ENCODE results near the gene NWD2.

The NWD2 gene

DNA sequence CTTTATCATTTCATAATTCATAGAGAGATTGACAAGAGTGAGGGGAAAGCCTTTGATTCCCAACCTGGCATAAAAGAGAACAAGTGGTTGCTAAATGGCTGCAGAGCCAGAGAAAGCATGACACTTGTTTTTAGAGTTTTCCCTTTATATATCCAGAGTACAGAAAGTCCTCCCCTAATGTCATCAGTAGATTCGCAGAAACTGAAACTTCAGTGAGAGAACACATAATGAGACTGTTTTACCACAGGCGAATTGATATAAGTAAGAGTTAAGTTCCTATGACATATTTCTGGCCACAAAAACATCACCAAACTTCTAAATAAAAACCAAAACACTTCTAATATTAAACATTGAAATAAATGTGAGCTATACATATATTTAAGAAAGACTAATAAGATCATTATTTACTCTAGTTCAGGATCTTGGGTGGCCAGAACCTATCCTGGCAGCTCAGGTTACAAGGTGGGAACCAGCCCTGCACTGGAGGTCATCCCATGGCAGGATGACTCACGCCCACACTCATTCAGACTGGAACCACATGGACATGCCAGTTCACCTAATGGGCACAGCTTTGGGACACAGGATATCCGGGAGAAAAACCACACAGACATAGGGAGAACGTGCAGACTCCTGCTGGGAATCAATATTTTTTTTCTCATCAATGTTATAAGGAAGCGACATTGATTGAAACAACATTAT lies 35.5 kb downstream of the NWD2 start:
- DNase-seq (ENCODE audit: low read depth), result no peak

DNA sequence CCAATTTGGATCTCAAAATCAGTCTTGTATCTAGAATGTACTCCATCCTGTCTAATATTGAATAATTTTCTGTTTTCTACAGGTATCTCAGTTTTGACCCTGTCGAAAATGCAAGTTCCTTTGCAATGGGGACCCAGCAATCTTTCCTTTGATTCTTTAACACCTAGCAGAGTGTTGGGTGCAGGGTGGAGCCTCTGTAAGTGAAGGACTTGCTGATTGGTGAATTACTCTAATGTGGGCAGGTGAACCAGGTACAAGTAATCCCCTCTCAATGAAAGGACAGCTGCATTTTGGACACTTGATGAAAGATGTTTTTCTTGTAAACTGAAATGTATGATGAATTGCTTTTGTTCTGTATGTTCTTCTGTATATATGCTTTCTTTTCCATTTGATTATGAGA lies 54.9 kb downstream of the NWD2 start:
- no peak for DNase-seq (ENCODE audit: low read depth)

DNA sequence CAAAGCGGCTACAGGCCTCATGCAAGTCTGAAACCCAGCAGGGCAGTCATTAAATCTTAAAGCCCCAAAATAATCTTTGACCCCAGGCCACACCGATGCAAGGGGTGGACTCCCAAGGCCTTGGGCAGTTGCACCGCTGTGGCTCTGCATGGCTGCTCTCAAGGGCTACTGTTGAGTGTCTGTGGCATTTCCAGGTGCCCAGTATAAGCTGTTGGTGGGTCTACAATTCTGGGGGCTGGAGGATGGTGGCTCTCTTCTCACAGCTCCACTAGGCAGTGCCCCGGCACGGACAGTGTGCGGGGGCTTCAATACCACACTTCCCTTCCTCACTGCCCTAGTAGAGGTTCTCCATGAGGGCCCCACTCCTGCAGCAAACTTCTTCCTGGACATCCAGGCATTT lies 60.1 kb downstream of the NWD2 start:
- no peak for DNase-seq (ENCODE audit: low read depth)

DNA sequence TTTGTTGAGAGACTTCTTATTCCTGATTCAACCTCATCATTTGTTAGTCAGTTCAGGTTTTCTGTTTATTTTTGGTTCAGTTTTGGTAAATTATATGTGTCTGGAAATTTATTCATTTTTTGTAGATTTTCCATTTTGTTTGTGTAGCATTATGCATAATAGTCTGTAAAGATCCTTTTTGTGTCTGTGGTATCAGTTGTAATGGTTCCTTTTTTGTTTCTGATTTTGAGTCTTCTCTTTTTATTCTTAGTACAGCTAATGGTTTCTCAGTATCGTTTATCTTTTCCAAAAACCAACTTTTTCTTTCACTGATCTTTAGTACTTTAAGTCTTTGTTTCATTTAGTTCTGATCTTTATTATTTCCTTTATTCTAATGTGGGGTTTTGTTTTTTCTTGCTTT lies 61.4 kb downstream of the NWD2 start:
- DNase-seq (ENCODE audit: low read depth), result no peak

DNA sequence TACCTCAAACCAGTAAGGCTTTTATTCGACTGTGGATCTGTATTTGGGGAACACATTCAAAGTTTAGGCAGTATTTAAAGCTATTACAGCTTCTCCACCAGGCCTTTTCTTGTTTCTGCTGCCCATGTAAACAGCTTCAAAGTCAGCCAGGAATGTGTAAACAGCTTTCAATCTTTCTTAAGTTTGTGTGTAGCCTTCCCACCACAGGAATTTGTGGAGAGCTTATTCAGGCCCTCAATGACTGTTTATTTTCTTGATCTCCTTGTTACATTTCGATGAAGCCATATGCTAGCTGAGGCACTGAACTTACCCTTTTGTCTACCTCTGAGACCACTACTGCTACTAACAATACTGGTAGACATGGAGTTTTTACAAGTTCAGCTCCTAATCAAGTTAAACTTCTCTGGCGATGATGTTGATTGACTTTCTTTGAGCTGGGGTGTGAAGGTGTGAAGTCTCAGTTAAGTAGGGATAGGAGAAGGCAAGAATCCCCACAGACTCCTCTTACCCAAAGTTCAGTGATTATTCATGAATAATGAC lies 72.6 kb downstream of the NWD2 start:
- DNase-seq (ENCODE audit: low read depth), result no peak

DNA sequence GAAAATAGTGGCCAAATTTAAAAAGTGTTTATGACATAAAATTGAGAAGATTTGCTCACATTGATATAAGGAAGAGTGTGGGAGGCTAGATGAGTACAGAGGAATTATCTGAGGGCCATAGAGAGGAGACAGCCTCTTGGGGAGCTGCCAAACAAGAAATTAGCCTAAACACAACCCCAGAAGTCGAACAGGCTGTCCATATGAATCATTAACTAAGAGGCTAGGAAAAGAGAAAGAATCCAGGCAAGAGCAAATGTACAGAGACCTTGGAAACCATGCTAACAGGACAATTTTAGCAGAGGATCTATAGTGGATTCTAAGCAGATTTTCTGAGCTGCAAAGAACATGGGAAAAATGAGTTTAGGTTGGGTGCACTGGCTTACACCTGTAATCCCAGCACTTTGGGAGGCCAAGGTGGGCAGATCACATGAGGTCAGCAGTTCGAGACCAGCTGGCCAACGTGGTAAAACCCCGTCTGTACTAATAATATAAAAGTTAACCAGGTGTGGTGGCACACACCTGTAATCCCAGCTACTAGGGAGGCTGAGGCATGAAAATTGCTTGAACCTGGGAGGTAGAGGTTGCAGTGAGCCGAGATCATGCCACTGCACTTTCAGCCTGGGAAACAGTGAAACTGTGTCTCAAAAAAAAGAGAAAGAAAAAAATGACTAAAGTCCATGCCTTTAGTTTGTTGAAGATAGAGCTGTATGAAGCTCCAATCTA lies 76.1 kb downstream of the NWD2 start:
- no peak for DNase-seq (ENCODE audit: low read depth)

DNA sequence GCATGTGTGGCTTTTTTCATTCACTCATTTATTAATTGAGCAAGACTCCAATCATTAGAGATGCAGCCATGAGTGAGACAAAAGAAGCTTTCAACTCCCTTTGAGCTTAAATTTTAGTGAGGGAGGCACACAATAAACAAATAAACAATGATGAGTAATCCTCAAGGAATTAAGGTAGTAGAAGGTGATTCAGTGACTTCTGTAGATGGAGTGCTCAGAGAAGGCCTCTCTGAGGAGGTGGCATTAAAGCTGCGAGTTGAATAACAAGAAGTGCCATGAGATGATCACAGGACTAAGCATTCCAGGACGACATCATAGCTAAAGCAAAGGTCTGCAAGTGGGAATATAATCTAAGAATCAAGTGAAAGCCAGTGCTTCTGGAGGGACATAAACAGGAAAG lies 77.6 kb downstream of the NWD2 start:
- no peak for DNase-seq (ENCODE audit: low read depth)

DNA sequence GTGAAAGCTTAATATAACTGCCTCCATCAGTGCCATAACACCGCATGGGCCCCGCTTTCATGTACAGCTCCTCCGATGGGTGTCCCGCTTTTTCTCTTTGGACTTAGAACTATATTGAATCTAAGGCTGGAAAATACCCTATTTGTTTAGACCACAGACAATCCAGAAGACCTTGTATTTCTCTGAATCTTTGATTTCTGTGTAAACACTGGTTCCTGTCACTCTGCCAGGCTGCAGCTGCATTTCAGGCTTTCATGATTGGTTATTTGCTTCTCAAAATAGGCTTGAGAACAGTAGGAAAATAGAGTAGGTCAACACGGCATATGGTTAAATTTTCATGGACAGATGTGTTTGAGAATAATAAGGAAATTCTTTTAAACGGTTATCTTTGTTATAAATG lies 80.0 kb downstream of the NWD2 start:
- DNase-seq (ENCODE audit: low read depth), result no peak

DNA sequence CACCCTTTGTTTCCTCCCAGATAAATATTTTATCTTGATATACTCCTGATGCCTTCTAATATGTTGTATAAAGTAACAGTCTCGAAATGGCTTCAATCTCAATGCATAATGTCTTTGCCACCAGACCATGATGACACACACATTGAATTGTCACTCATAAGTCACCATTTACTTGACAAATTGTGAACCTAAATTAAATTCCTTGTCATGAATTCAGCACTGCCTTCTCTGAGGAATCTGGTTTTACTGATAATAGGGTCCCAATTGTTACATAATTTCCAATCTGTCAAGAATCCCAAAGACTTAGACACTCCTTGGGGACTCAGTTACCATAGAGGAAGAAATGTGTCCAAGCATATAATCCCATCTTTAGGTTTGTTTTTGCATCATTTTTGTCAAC lies 82.3 kb downstream of the NWD2 start:
- DNase-seq (ENCODE audit: low read depth), result no peak

DNA sequence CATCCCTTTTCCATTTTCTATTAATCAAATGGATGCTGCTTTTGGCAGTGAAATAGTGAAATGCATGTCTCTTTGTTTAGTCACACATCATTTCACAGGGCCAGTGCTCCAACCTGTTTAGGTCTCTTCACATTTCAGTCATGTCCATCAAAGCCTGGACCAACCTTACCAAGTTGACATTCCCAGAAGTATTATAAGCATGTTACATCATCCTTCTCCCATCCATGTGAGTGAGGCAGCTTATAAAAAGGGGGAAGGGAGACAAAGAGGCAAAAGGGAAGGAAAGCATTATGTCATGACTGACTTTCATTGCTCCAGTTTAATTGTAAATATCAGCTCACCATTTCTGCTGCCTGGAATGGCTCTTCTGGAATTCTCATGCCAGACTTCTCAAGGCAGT lies 94.4 kb downstream of the NWD2 start:
- DNase-seq (ENCODE audit: low read depth), result no peak

DNA sequence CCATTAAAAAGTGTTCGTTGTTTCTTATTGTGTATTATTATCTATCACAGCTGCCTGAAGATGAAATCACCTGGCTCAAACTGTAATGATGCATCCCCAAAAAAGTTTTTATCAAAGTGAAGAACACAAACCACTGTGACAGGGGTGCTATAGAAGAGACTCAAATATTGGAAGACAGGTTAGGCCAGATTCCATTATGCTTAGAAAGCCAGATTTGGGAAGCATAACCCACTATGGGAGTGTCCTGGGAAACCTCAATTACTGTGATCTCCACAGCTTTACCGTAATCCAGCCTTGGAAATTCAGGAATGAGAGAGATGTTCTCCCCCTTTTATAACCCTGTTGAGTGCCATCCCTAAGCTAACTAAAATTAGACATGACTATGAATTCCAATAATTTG lies 114.2 kb downstream of the NWD2 start:
- no peak for DNase-seq (ENCODE audit: low read depth)

DNA sequence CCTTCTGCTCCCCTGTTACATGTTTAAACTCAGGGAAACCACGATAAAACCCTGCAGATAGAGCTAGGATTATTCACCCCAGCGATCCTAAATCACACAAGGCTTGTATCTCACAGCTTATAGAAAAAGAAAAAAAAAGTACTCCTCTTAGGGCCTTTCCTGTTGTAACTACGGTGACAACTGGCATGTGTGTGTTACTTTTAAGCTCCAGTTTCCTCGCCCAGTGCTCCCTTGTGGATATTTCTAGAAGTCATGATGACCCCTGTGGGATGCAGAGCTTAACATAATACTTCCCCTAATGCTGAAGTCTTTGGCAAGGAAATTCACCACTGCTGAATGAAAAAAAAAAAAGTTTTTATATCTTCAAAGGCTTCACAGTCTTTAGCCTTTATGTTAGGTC lies 114.7 kb downstream of the NWD2 start:
- DNase-seq (ENCODE audit: low read depth), result no peak

DNA sequence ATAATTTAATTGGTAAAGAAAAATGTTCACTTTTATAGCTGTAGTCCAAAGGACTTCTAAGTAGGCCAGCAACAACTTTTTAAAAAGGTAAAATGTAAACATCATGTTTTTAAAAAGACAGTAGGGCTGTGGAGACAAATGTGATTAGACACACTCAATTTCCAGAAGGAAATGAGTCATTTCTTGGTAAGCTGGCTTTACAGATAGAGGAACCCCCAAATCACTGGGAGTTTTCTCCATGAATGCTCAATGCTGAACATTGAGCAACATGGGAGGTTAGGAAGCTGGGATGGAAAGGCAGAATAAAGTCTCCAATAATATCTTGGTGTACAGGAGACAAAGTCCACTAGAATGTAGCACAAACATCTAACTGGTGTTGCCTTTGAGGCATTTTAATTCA lies 121.3 kb downstream of the NWD2 start:
- DNase-seq (ENCODE audit: low read depth), result no peak

DNA sequence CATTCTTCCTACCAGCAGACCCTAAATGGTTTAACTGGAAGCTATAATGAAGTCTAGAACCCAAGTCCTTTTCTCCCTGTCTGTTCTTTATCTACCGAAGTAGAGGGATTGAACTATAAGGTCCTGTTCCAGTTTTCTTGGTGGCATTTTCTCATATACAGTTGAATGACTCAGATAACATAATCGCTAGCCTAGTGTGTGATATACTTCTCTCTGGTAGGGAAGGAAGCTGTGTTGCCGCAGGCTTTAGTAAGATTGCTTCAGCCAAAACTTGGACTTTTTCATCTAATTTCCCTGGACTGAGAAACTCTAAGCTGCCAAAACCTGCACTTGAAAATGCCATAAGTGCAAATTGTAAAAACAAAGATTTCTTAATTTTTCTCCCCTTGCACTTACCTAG lies 123.4 kb downstream of the NWD2 start:
- no peak for DNase-seq (ENCODE audit: low read depth)

DNA sequence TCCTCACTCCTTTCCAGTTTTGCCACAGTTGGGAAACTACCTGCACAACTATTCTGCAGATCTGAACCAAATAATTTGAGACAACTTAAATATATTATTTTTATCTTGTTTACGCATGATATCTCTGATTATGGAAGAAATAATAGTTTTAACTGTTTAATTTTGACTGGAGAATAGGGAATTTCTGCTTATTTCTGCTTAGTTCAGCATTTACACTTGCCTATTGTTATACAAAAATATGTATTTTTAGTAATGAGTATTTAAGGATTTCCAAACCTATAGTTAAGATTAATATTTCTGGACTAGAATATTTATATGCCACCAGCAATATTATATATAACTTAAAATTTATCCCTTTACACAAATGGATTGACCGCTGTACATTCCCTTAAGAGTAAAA lies 125.5 kb downstream of the NWD2 start:
- DNase-seq (ENCODE audit: low read depth), result no peak

DNA sequence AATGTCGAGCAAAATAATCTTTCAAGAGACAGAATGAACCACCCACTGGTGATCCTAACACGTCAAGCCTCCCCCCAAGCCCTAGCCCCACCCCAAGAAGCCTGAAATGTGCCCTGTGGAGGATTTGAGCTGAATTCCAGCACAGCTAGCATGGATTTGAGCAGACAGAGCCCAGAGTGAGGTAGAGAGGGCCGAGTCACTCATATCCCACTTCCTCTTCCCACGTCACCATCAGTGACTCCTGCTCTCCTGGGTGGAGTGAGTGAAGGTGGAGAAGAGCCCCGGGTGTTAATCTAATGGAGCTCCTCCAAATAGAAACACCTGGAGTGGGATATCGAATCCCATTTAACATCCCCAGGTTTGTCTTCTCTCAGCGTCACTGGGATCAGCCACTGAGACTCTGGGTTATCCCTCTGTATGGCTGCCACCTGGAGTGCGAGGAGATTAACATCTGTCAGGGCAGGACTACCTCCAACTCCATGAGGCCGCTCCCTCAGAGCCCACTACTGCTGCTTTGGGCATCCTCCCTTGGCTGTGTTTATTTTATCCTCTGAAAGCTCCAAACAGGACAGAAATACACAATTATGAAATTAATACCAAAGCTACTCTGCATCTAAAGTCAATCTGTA lies 136.6 kb downstream of the NWD2 start:
- no peak for DNase-seq (ENCODE audit: low read depth)

DNA sequence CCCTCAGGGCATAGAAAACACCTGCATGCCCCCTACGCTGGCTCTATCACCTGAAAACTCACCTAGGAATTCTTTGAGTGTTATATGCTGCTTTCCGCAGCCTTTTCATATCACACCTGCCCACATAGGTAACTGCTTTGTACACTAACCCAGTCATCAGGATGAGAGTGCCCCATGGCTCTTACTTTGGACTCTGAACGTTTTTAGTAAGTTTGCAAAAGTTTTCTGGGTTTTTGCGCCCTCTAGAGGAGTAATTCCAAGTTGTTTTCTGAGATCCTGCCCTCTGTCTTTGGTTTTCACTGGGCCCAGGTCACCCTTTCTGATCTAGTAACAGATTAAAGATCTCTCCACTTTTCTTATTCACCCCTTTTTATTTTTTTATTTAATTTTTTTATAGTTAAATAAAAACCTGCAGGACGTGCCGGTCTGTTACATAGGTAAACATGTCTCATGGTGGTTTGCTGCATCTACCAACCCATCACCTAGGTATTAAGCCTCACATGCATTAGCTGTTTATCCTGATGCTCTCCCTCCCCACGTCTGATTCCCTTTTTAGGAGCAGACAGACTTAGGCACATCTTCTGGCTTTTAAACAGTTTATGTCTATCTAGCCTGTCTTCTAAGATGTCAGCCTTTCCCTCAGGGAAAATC lies 139.2 kb downstream of the NWD2 start:
- DNase-seq (ENCODE audit: low read depth), result peak; percentile 4

DNA sequence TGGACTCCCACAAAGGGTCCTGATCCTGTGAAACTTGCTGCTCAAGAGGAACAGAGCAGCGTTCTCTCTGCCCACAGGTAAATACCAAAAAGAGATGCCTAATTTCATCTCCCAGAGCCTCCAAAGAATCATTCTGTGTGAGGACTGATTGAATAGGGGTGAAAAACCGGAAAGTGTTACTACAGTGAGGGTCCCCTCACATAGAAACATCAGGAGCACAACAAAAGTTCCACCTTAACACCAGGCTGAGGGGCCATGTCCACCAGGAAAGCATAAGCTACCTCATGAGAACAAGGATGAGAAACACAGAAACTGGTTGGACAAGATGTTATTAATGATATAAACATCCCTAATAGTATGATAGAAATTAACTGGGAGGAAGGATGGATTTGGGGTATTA lies 140.9 kb downstream of the NWD2 start:
- no peak for DNase-seq (ENCODE audit: low read depth)

DNA sequence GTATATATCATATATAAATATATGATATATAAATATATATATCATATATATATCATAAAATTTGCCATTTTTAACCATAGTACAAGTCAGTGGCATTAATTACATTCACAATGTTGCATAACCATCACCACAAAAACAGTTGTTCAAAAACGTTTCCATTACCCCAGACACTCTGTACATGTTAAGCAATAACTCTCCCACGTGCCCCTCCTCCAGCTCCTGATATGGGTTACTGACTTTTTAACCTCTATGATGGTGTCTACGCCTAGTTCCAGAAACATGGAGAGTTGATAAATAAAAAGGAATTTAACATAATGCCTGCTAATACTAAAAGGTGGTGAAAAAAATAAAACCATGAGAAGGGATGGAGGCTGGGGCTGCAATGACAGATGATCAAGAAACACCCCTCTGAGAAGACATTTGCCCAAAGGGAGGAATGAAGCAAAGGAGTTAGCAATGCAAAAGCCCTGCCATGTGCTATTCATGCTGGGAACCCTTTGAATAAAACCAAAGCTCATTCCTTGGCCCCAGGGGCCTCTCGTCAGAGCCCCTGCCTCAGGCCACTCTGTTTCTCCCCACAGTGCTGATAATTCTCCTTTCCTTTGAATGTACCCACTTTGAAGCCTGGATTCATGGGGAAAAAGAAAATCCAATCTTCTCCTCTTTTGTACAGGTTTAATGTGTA lies 144.3 kb downstream of the NWD2 start:
- no peak for DNase-seq (ENCODE audit: low read depth)

DNA sequence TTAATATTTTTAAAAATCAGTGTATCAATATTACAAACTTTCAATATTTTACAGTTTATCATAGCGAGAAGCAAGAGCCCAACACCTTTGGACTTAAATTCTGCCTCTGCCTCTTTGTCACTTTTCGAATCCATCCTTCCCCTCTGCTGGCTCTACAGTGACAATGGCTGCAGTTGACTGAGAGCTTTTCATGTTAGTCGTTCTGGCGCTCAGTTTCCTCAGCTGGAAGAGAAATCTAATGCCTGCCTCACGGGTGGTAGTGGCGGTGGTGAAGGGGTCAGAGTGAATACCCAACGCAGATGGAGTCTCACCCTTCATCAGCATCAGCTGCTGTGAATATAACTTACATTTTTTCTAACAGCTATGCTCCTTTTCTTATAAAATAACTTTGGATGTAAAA lies 144.8 kb downstream of the NWD2 start:
- no peak for DNase-seq (ENCODE audit: low read depth)

DNA sequence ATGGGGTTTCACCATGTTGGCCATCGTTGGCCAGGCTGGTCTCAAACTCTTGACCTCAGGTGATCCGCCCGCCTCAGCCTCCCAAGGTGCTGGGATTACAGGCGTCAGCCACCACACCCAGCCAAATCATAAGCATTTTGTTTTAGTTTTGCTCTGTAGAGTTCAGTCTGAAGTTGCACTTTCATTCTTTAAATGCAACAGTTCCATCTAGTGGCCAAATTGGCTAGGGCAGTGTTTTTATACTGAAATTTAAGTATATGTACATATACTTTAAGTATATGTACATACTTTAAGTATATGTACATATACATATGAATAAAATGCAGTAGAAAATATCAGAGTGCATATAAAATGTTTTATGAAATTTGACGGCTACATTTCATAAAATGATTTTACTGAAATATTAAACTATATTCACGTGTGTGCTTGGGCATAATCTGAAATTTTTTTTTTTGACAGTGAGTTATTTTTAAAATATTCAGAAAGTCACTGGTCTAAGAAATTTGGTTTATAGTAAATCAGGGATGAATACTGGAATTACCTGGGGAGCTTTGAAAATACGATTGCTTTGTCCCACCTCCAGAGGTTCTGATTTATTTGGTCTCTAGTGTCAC lies 145.5 kb downstream of the NWD2 start:
- DNase-seq (ENCODE audit: low read depth), result peak; percentile 5
